OCI-LY3 (cell line): ENCODE results near the gene TPCN2.

Experiments used
- CTCF ChIP-seq: fragments of 200-600, 300-600 bp; sonication (generic); IDR thresholded peaks from 2 replicates; pipeline ENCODE4 v1.5.1; 2014; ENCODE audit warnings: antibody characterized with exemption, low read length, low read depth
- EZH2phosphoT487 ChIP-seq: fragments of 200-600 bp; shearing (Covaris generic); IDR thresholded peaks from 2 replicates; pipeline ENCODE4 v1.6.1; 2018; ENCODE audit warnings: antibody characterized with exemption, mixed run types, low read depth

- no peak for TF ChIP-seq CTCF
- no peak for TF ChIP-seq EZH2phosphoT487
Observed at GRCh38 chr11:69183613-69184012, 134.9 kb downstream of the TPCN2 start.
